NCI-H774 (cell line): ENCODE results near the gene SUPT16H.
"Not testable (repeated sequence)": the region's sequence is repeated elsewhere in the genome, so short reads cannot be mapped to it uniquely, and the experiment has no call there.

Experiments
- DNase-seq: peaks from one replicate; lab custom pipeline; 2025; lab: John Stamatoyannopoulos, UW

SUPT16H gene

GRCh38 chr14:21383848-21384493 is at the start of gene SUPT16H:
TSS of gene SUPT16H (minus strand) at chr14:21384019. CDS start at chr14:21383927, 92 bp downstream.
- DNase-seq, result peak; percentile 97

DNA sequence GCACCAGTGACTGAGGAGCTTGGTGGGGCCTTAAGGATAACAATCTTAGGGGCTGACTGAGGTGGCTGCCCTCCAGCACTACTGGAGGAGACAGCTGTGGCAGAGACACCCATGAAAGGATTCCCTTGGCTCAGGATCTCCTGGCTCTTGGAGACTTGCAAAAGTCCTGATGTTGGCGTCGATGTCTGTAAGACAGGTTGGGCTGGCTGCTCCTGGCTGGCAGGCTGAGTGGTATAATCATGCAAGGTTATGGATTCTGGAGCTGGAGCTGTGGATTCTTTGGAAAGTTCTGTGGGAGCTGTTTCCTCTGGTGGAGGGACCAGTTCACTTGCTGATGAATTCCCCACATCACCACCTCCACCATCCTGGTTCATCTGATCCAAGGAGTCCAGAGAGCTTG is 47.3 kb upstream of the SUPT16H start:
- no peak for DNase-seq

DNA sequence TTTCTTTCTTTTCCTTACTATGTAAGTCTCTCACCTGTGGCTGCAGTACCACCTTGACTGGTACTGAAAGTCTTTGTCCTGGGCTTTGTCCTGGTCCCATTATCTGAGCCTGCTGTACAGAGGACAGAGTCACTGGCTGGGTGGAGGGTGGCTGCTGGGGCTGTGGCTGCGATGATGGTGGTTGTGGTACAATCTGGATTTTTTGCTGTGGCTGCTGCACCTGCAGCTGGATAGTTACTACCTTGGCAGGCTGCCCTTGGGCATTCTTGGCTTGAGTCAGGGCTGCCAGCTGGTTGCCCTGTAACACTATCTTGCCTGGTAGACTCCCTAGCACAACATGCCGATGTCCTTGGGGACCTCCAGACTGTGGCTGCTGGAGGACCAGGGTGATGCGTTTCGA is 45.1 kb upstream of the SUPT16H start:
- DNase-seq, result no peak

DNA sequence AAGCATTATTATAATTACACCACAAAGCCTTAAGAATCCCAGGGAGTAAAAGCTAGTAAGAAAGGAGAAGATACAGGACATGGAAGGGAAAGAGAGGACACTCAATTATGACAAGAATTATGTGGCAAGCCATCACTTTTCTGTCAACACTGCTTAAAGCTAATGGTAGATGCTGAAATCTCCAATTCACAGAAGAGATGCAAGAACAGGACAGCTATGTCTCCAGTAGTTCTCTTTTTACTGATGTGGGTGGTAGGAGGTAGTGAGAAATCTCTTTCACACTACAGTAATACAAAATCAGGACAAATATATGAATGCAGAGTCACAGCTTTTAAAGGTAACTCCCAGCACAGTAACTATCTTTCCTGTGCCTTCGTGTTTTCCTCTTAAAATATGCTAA is 42.9 kb upstream of the SUPT16H start:
- no peak for DNase-seq

- DNase-seq, result no peak
These were observed 35.7 kb upstream of the SUPT16H start for GRCh38 chr14:21419528-21419927.

GRCh38 chr14:21415329-21415728 is 31.5 kb upstream of the SUPT16H start:
- DNase-seq, result no peak

GRCh38 chr14:21414137-21414631 is 30.4 kb upstream of the SUPT16H start:
- no peak for DNase-seq

GRCh38 chr14:21408147-21408546 is 24.3 kb upstream of the SUPT16H start:
- DNase-seq, result no peak

DNA sequence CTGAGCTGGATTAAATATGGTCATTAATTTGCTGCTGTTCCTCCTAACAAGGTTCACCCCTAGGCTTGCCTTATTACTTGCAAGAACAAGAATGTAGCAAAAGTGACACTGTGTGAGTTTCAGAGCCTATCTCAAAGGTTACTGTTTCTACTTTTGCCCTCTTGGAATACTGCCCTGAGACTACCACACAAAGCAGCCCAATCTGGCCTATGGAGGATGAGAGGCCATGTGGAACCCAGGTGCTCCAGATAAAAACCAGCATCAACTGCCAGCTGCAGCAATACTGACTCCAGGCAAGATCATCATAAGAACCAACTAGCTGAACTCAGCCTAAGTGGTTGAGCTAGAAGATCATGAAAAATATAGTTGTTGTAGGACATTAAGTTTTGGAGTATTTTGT is 22.4 kb upstream of the SUPT16H start:
- DNase-seq, result no peak

- no peak for DNase-seq
These were observed 21.3 kb upstream of the SUPT16H start for GRCh38 chr14:21405097-21405496.

- no peak for DNase-seq
These were observed 15.6 kb upstream of the SUPT16H start for GRCh38 chr14:21399311-21399870.

GRCh38 chr14:21398901-21399300 is 15.1 kb upstream of the SUPT16H start:
- no peak for DNase-seq

- no peak for DNase-seq
These were observed 11.6 kb upstream of the SUPT16H start for GRCh38 chr14:21395450-21395849.

GRCh38 chr14:21385188-21385904 is 1.5 kb upstream of the SUPT16H start:
- peak; percentile 12 for DNase-seq

DNA sequence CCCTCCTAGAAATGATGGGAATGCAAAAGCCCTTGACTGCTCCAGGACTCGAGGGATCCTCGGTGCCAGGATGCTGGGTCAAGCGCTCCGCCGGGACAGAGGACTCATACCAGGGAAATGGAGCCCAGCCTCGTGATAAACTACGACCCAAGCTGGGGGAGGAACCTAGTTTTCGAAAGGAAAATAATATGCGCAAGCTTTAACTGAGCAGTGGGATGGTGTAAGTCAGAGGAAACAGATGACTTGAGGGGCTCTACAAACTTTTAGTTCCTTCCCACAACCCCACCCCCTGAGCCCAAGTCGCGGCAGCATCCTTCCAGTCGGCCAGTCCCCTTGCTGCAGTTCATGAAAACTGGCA is 654 bp upstream of the SUPT16H start:
- no peak for DNase-seq

DNA sequence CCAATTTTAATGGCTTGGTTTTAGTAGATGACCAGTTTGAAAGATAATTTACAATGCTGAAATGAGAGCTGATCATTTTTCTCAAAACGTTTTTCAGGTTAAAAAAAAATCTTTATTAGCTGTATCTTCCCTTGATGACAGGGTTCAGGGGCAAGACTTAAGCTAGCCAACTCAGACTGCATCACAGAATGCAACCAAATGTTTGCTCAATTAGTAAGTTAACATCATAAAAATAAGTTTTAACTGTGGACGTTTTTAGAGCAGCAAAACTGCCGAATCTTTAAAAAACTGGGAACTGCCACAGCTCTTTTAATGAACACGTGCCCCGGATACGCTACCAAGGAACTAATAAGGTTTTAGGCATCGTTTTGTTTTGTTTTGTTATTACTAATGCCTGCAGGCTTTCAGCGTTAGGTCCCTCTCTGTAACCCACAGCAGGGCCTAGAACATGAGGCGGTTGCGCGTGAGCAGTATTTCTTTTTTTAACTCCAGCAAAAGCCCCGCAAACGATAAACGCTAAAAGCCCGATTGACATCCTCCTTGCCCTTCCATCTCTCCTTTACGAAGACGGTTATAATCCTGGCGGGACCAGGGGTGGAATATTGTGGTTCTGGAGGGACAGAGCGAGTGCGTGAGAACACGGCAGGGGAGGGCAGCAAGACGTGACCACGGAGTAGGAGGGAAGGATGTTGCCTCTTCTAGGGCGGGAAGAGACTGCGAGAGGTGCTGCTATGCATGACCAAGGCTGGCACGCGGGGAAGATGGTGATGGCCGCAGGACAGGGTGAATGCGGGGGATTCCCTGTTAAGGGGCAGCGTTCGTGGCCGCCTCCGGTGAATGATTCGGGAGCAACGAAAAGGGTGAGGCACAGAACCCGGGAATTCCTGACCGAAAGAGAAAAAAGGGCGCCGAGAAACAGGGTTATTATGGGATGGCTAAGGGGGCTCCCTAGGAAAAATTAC is 652 bp downstream of the SUPT16H start:
- DNase-seq, result peak; percentile 11

DNA sequence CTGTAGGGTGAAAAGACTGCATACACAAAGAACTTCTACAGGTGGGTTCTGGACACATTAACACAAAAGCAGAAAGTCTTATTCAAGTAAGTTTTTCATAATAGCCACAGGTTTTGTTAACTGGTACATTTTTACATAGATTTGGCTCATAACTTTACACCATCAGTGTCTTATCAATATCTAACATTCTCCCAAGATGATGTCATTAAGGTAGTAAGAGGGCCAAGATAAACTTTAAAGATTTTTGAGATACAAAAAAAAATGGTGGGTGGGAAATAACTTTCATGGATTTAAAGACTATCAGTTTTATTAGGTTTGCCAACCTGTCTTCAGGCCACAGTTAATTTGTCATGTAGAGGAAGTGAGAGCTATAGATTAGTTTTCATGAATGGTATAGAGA is 1.7 kb downstream of the SUPT16H start:
- DNase-seq, result no peak

DNA sequence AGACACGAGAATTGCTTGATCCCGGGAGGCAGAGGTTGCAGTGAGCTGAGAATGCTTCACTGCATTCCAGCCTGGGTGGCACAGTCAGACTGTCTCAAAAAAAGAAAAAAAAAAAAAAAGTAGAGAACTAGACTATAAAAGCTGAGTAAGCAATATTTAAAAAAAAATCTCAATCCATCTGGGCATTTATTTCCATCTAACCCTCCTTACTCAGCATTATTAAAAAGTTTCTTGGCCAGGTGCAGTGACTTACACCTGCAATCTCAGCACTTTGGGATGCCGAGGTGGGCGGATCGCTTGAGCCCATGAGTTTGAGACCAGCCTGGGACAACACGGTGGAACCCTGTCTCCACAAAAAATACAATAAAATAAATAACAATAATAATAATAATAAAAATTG is 4.5 kb downstream of the SUPT16H start:
- DNase-seq, result no peak

- DNase-seq, result no peak
These were observed 9.8 kb downstream of the SUPT16H start for GRCh38 chr14:21373980-21374379.

- not testable (repeated sequence) for DNase-seq
These were observed 11.0 kb downstream of the SUPT16H start for GRCh38 chr14:21372814-21373213.

GRCh38 chr14:21369949-21370679 is 13.7 kb downstream of the SUPT16H start:
- no peak for DNase-seq
